ENCODE data around the gene CD34.

GRCh38 chr1:207911856-207912760 is 1.2 kb upstream of the CD34 start:
- TF ChIP-seq CTCF (IDR thresholded peaks at IDR 0.05; ENCODE audit: low read depth, low read length) (no peak), POLR2A (IDR thresholded peaks at IDR 0.05; ENCODE audit: extremely low read depth, insufficient read length) (no peak), MYC (IDR thresholded peaks at IDR 0.05; ENCODE audit: low read depth, low read length) (no peak)
- TF ChIP-seq, protein P1, sequence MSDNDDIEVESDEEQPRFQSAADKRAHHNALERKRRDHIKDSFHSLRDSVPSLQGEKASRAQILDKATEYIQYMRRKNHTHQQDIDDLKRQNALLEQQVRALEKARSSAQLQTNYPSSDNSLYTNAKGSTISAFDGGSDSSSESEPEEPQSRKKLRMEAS (IDR thresholded peaks at IDR 0.05; ENCODE audit: low read depth, low read length) = no peak

Data from NB4 (cell line).